Upper lobe of left lung (tissue), 6 donors: Measurements from ENCODE around the gene HOXA7. TPM values are rescaled to one million over a fixed set of nuclear protein-coding genes. Genes with fewer than 3 reads are reported as not detected.

ENCODE experiments used
- ATAC-seq, 2 donors: fragments of 200-7000 bp; cut with Tn5 transposase; one replicate each; pipeline ENCODE4 v1.9.1; 2022; ENCODE audit warnings: mild to moderate bottlenecking in 2 of 2, moderate library complexity in 2 of 2; ENCODE audit not compliant: low FRiP score in 2 of 2
- DNase-seq, 2 donors: peaks; one replicate each; pipeline ENCODE4 v3.0.0-alpha.2; 2019 to 2020
- H3K27ac ChIP-seq, 4 donors: fragments of 200-600 bp; sonication (generic); one replicate each; pipeline ENCODE4 v1.5.1; 2016 to 2019
- H3K27me3 ChIP-seq, 4 donors: fragments of 200-600 bp; sonication (generic); one replicate each; pipeline ENCODE4 v1.5.1; 2017 to 2019
- H3K36me3 ChIP-seq, 4 donors: fragments of 200-600 bp; sonication (generic); one replicate each; pipeline ENCODE4 v1.5.1; 2016 to 2019
- H3K4me1 ChIP-seq, 4 donors: fragments of 200-600 bp; sonication (generic); one replicate each; pipeline ENCODE4 v1.5.1; 2018 to 2019
- H3K4me3 ChIP-seq, 4 donors: fragments of 200-600 bp; sonication (generic); one replicate each; pipeline ENCODE4 v1.5.1; 2017 to 2019; ENCODE audit warnings: mild to moderate bottlenecking in 2 of 4, moderate library complexity in 1 of 4
- H3K9me3 ChIP-seq, 4 donors: fragments of 200-600 bp; sonication (generic); one replicate each; pipeline ENCODE4 v1.5.1; 2018 to 2019
- CTCF ChIP-seq, 6 experiments: fragments of 450-650 bp in 4 of 6; fragments of 200-600 bp in 2 of 6; sonication (generic) in 2 of 6; IDR thresholded peaks; one replicate each; pipeline ENCODE4 v1.5.1; 2016 to 2019; ENCODE audit warnings: antibody characterized with exemption in 6 of 6
- EP300 ChIP-seq, 4 donors: sonication (generic); formaldehyde crosslinking; IDR thresholded peaks; one replicate each; pipeline ENCODE4 v1.5.1; 2017; ENCODE audit warnings: antibody characterized with exemption in 4 of 4, control low read depth in 2 of 4
- POLR2A ChIP-seq, 4 donors: fragments of 450-650 bp; IDR thresholded peaks; one replicate each; pipeline ENCODE4 v1.5.1; 2016 to 2017; ENCODE audit warnings: antibody characterized with exemption in 4 of 4, mild to moderate bottlenecking in 2 of 4
- POLR2AphosphoS5 ChIP-seq, 2 donors: sonication (generic); formaldehyde crosslinking; IDR thresholded peaks; one replicate each; pipeline ENCODE4 v1.5.1; 2017; ENCODE audit warnings: antibody characterized with exemption in 2 of 2
- WGBS, 2 donors: methylation state at CpG; one replicate each; pipeline ENCODE4 v1.1.5; 2017 to 2018; 5-methylcytosine and 5-hydroxymethylcytosine counted together
- total RNA-seq, 6 donors: library from RNA; depleted of rRNA in 4 of 6; stranded (reverse); fragments of >200 nt in 4 of 6; gene quantifications; one replicate each; pipeline versions ENCODE4 v1.1.0 to v1.2.1, GENCODE V29; 2016 to 2021
- donor health status: DM: no; HTN: no; CAD: no; lungs with moderate emphysema.
- donor health status: DM: no; HTN: yes; CAD: no; lungs with severe emphysema.

HOXA7 gene
- total RNA-seq, 6 donors from 2014 or later = 0.46 to 3.3 (median 2.5) TPM; not detected in 2

- DNase-seq (no peak), ATAC-seq (no peak)
- no peak for TF ChIP-seq POLR2AphosphoS5 (IDR thresholded peaks at IDR 0.05)
- TF ChIP-seq EP300 (IDR thresholded peaks at IDR 0.05) = no peak
- TF ChIP-seq POLR2A (IDR thresholded peaks at IDR 0.05) = no peak
- no peak for TF ChIP-seq CTCF (IDR thresholded peaks at IDR 0.05)
- H3K9me3 ChIP-seq = no peaks in the 10 kb centered on the region
- 31 to 38% methylated on average over 14 to 15 of the region's 15 CpGs for WGBS, 2 donors
- peaks cover 3 to 95% (median 60%) of the 10 kb centered on the region in 4 donors for H3K27me3 ChIP-seq
- no peaks in the 10 kb centered on the region for H3K36me3 ChIP-seq
- peaks cover 34 to 37% (median 35%) of the 10 kb centered on the region in 4 donors for H3K4me1 ChIP-seq
- no peak overlapping the region for H3K4me3 ChIP-seq
- no peak overlapping the region for H3K27ac ChIP-seq
Measured at GRCh38 chr7:27191161-27191731, 34.8 kb upstream of the HOXA7 start.

GRCh38 chr7:27189997-27190748 is 33.7 kb upstream of the HOXA7 start:
- WGBS, 2 donors = 39 to 51% methylated on average over 7 of the region's 7 CpGs
- Histone ChIP-seq H3K36me3 (no peaks in the 10 kb centered on the region), H3K4me3 (no peak overlapping the region), H3K9me3 (no peaks in the 10 kb centered on the region), H3K27me3 (peaks cover 3 to 96% (median 66%) of the 10 kb centered on the region in 4 donors), H3K27ac (no peak overlapping the region), H3K4me1 (peaks cover 39 to 44% (median 42%) of the 10 kb centered on the region in 4 donors)
- DNase-seq = no peak
- no peak for ATAC-seq
- no peak for TF ChIP-seq CTCF (IDR thresholded peaks at IDR 0.05)
- no peak for TF ChIP-seq POLR2AphosphoS5 (IDR thresholded peaks at IDR 0.05)
- TF ChIP-seq EP300 (IDR thresholded peaks at IDR 0.05) = no peak

- TF ChIP-seq EP300 (IDR thresholded peaks at IDR 0.05) = no peak
- no peak for TF ChIP-seq POLR2AphosphoS5 (IDR thresholded peaks at IDR 0.05)
- TF ChIP-seq CTCF (IDR thresholded peaks at IDR 0.05) = no peak
- no peak for TF ChIP-seq POLR2A (IDR thresholded peaks at IDR 0.05)
- peaks cover 3 to 95% (median 69%) of the 10 kb centered on the region in 4 donors for H3K27me3 ChIP-seq
- peaks cover 47 to 50% (median 48%) of the 10 kb centered on the region in 4 donors for H3K4me1 ChIP-seq
- peak overlapping the region in 2 of 4 donors; percentile 21 to 31 for H3K4me3 ChIP-seq
- WGBS, 2 donors = 18 to 27% methylated on average over 13 to 15 of the region's 22 CpGs
- DNase-seq = peak in 1 of 2 donors; percentile 74
- H3K9me3 ChIP-seq = no peaks in the 10 kb centered on the region
- ATAC-seq = no peak
- no peaks in the 10 kb centered on the region for H3K36me3 ChIP-seq
- H3K27ac ChIP-seq = no peak overlapping the region
Measured at GRCh38 chr7:27189295-27189996, 33.0 kb upstream of the HOXA7 start.

GRCh38 chr7:27188386-27189294 is 32.2 kb upstream of the HOXA7 start:
- peak in 1 of 2 donors; percentile 18 for ATAC-seq
- DNase-seq = peak in 1 of 2 donors; percentile 78
- Histone ChIP-seq H3K27me3 (peaks cover 3 to 96% (median 71%) of the 10 kb centered on the region in 4 donors), H3K27ac (no peak overlapping the region), H3K36me3 (no peaks in the 10 kb centered on the region), H3K9me3 (no peaks in the 10 kb centered on the region), H3K4me3 (peak overlapping the region in 3 of 4 donors; percentile 4 to 31 (median 21)), H3K4me1 (peaks cover 55 to 58% (median 56%) of the 10 kb centered on the region in 4 donors)
- 5 to 6% methylated on average over 34 to 49 of the region's 49 CpGs for WGBS, 2 donors
- TF ChIP-seq CTCF (IDR thresholded peaks at IDR 0.05) (no peak), POLR2A (IDR thresholded peaks at IDR 0.05) (no peak), EP300 (IDR thresholded peaks at IDR 0.05) (no peak), POLR2AphosphoS5 (IDR thresholded peaks at IDR 0.05) (no peak)
